Type B pancreatic cell (in vitro differentiated cells): ENCODE results near the gene SERPINA7. TPM values are rescaled to one million over a fixed set of nuclear protein-coding genes. Genes with fewer than 3 reads are reported as not detected.
"Not testable (repeated sequence)": the region's sequence is repeated elsewhere in the genome, so short reads cannot be mapped to it uniquely, and the experiment has no call there.

Experiments
- DNase-seq: peaks from one replicate; pipeline ENCODE4 v3.0.0; 2021; ENCODE audit warnings: mixed read lengths; ENCODE audit not compliant: unreplicated experiment; ENCODE audit errors: extremely low spot score
- H3K27ac Mint-ChIP-seq: 2 replicates; pipeline ENCODE4 v1.8.0; 2021; ENCODE audit warnings: mild to moderate bottlenecking, mixed read lengths
- H3K27me3 Mint-ChIP-seq: 2 replicates; pipeline ENCODE4 v1.8.0; 2021; ENCODE audit warnings: mixed read lengths
- H3K36me3 Mint-ChIP-seq: 2 replicates; pipeline ENCODE4 v1.8.0; 2021; ENCODE audit warnings: mixed read lengths
- H3K4me1 Mint-ChIP-seq: one replicate; pipeline ENCODE4 v1.8.0; 2021; ENCODE audit warnings: mixed read lengths; ENCODE audit not compliant: unreplicated experiment
- H3K4me3 Mint-ChIP-seq: 2 replicates; pipeline ENCODE4 v1.8.0; 2021; ENCODE audit warnings: mild to moderate bottlenecking, mixed read lengths
- H3K9me3 Mint-ChIP-seq: 2 replicates; pipeline ENCODE4 v1.8.0; 2021; ENCODE audit warnings: mixed read lengths
- CTCF ChIP-seq: fragments of 200-600 bp; sonication (generic); conservative IDR thresholded peaks from 2 replicates; pipeline ENCODE4 v1.5.0; 2021; ENCODE audit warnings: antibody characterized with exemption, mild to moderate bottlenecking
- total RNA-seq: library from RNA; stranded (reverse); gene quantifications from 2 replicates; pipeline ENCODE4 v1.2.1, GENCODE V29; 2021; ENCODE audit warnings: low replicate concordance

SERPINA7 gene
- total RNA-seq, 1 donor from 2014 or later: not detected

- no peak for TF ChIP-seq CTCF
- H3K27ac Mint-ChIP-seq: no peak overlapping the region
- no peaks in the 10 kb centered on the region for H3K9me3 Mint-ChIP-seq
- H3K27me3 Mint-ChIP-seq: no peaks in the 10 kb centered on the region
- DNase-seq: no peak
- no peak overlapping the region for H3K4me3 Mint-ChIP-seq
- no peaks in the 10 kb centered on the region for H3K4me1 Mint-ChIP-seq
- no peaks in the 10 kb centered on the region for H3K36me3 Mint-ChIP-seq
Observed at GRCh38 chrX:105999294-105999693, 39.2 kb downstream of the SERPINA7 start.

- H3K36me3 Mint-ChIP-seq, H3K4me3 Mint-ChIP-seq, H3K4me1 Mint-ChIP-seq, H3K27me3 Mint-ChIP-seq, H3K27ac Mint-ChIP-seq, H3K9me3 Mint-ChIP-seq, DNase-seq: not testable (repeated sequence)
Observed at GRCh38 chrX:105988487-105988886, 50.0 kb downstream of the SERPINA7 start.

Other genes with a start within 250 kb of the SERPINA7 start
- 19.7 and 136 TPM in 2 replicates for gene NRK, start 216.2 kb downstream of the SERPINA7 start, total RNA-seq
- 0.79 and 3.8 TPM in 2 replicates for gene PWWP3B, start 129.6 kb upstream of the SERPINA7 start, total RNA-seq